Neural cell (in vitro differentiated cells): ENCODE measurements around the gene IL17B. TPM values are rescaled to one million over a fixed set of nuclear protein-coding genes. Genes with fewer than 3 reads are reported as not detected.

Experiments
- H2AFZ ChIP-seq: fragments of 200-600, 300-800 bp; sonication (generic), shearing (Covaris generic); 2 replicates; pipeline ENCODE4 v1.6.0; 2014; ENCODE audit warnings: low read depth, mild to moderate bottlenecking, antibody characterized with exemption, low read length, moderate library complexity
- H3F3A ChIP-seq: fragments of 200-600 bp; shearing (Covaris generic); 2 replicates; pipeline ENCODE4 v1.6.1; 2016; ENCODE audit warnings: mild to moderate bottlenecking, moderate library complexity, mixed read lengths, antibody characterized with exemption, low read length; ENCODE audit not compliant: insufficient read depth, poor library complexity, severe bottlenecking
- H3K27ac ChIP-seq: fragments of 200-600, 300-800 bp; sonication (generic), shearing (Covaris generic); 2 replicates; pipeline ENCODE4 v1.5.1; 2014; ENCODE audit warnings: mild to moderate bottlenecking, low read length, moderate library complexity
- H3K27me3 ChIP-seq: fragments of 300-800, 200-600 bp; sonication (generic), shearing (Covaris generic); 2 replicates; pipeline ENCODE4 v1.6.0; 2014; ENCODE audit warnings: mild to moderate bottlenecking, low read depth, low read length, moderate library complexity; ENCODE audit not compliant: insufficient read depth
- H3K36me3 ChIP-seq: fragments of 300-800, 200-600 bp; sonication (generic), shearing (Covaris generic); 2 replicates; pipeline ENCODE4 v1.5.1; 2014; ENCODE audit warnings: mild to moderate bottlenecking, antibody characterized with exemption, low read length, moderate library complexity; ENCODE audit not compliant: insufficient read depth
- H3K4me2 ChIP-seq: fragments of 300-800, 200-600 bp; sonication (generic), shearing (Covaris generic); 2 replicates; pipeline ENCODE4 v1.6.0; 2014; ENCODE audit warnings: mild to moderate bottlenecking, low read length
- H3K4me3 ChIP-seq: fragments of 300-800, 200-600 bp; sonication (generic), shearing (Covaris generic); 2 replicates; pipeline ENCODE4 v1.5.1; 2014; ENCODE audit warnings: mild to moderate bottlenecking, low read length, moderate library complexity
- H3K79me2 ChIP-seq: fragments of 200-600 bp; shearing (Covaris generic); replicated peaks from 2 replicates; pipeline ENCODE4 v1.6.0; 2014; ENCODE audit warnings: mild to moderate bottlenecking, low read length, moderate library complexity; ENCODE audit not compliant: insufficient read depth
- H3K9ac ChIP-seq: fragments of 300-800, 200-600 bp; sonication (generic), shearing (Covaris generic); 2 replicates; pipeline ENCODE4 v1.6.1; 2016; ENCODE audit warnings: mild to moderate bottlenecking, low read length, mixed read lengths
- H3K9me2 ChIP-seq: fragments of 200-600 bp; shearing (Covaris generic); 2 replicates; pipeline ENCODE4 v1.6.1; 2016; ENCODE audit warnings: mild to moderate bottlenecking, low read length, mixed read lengths; ENCODE audit not compliant: insufficient read depth
- H3K9me3 ChIP-seq: fragments of 200-600, 300-800 bp; sonication (generic), shearing (Covaris generic); 2 replicates; pipeline ENCODE4 v1.6.1; 2016; ENCODE audit warnings: mild to moderate bottlenecking, mixed run types, low read length, moderate library complexity, mixed read lengths
- H4K20me1 ChIP-seq: fragments of 200-600 bp; shearing (Covaris generic); 2 replicates; pipeline ENCODE4 v1.6.1; 2016; ENCODE audit warnings: mild to moderate bottlenecking, mixed run types; ENCODE audit not compliant: insufficient read depth
- CTCF ChIP-seq: fragments of 450-650 bp; IDR thresholded peaks from 2 replicates; pipeline ENCODE4 v1.5.1; 2014; ENCODE audit warnings: antibody characterized with exemption, mild to moderate bottlenecking, moderate library complexity; ENCODE audit not compliant: poor library complexity, severe bottlenecking
- EP300 ChIP-seq: fragments of 450-650 bp; conservative IDR thresholded peaks from 2 replicates; pipeline ENCODE4 v1.6.1; 2014; ENCODE audit warnings: antibody characterized with exemption, mild to moderate bottlenecking, moderate library complexity; ENCODE audit not compliant: poor library complexity, severe bottlenecking
- EZH2 ChIP-seq: fragments of 200-600, 300-800 bp; shearing (Covaris generic), sonication (generic); IDR thresholded peaks from 2 replicates; pipeline ENCODE4 v1.6.1; 2014; ENCODE audit warnings: antibody characterized with exemption, low read length, borderline replicate concordance, mild to moderate bottlenecking; ENCODE audit not compliant: insufficient read depth, poor library complexity, severe bottlenecking
- MXI1 ChIP-seq: fragments of 450-650 bp; conservative IDR thresholded peaks from 2 replicates; pipeline ENCODE4 v1.6.1; 2014; ENCODE audit warnings: antibody characterized with exemption, mild to moderate bottlenecking; ENCODE audit not compliant: poor library complexity, severe bottlenecking
- POLR2AphosphoS5 ChIP-seq: IDR thresholded peaks from 2 replicates; pipeline ENCODE4 v1.6.1; 2012
- RAD21 ChIP-seq: fragments of 450-650 bp; conservative IDR thresholded peaks from 2 replicates; pipeline ENCODE4 v1.6.1; 2014; ENCODE audit warnings: antibody characterized with exemption, mild to moderate bottlenecking, moderate library complexity
- REST ChIP-seq: IDR thresholded peaks from 2 replicates; pipeline ENCODE4 v1.6.1; 2012; ENCODE audit warnings: borderline replicate concordance
- SMC3 ChIP-seq: fragments of 450-650 bp; conservative IDR thresholded peaks from 2 replicates; pipeline ENCODE4 v1.6.1; 2014; ENCODE audit warnings: antibody characterized with exemption, mild to moderate bottlenecking, moderate library complexity; ENCODE audit not compliant: poor library complexity
- TAF1 ChIP-seq: IDR thresholded peaks from 2 replicates; pipeline ENCODE4 v1.6.1; 2012; ENCODE audit warnings: low read depth
- polyA plus RNA-seq: library from polyadenylated mRNA; depleted of rRNA; stranded (reverse); fragments of >200 nt; gene quantifications from 2 replicates; pipeline ENCODE4 v1.2.3, GENCODE V29; 2014

Gene IL17B
- polyA plus RNA-seq, 1 donor from 2014 or later = not detected

- H3F3A ChIP-seq = no peaks in the 10 kb centered on the region
- no peaks in the 10 kb centered on the region for H3K27me3 ChIP-seq
- H3K9me3 ChIP-seq = no peaks in the 10 kb centered on the region
- H3K9ac ChIP-seq = no peak overlapping the region
- no peaks in the 10 kb centered on the region for H3K79me2 ChIP-seq
- H3K9me2 ChIP-seq = no peaks in the 10 kb centered on the region
- TF ChIP-seq REST = no peak
- no peak for TF ChIP-seq CTCF
- no peak for TF ChIP-seq MXI1
- TF ChIP-seq RAD21 = no peak
- no peak for TF ChIP-seq TAF1
- TF ChIP-seq POLR2AphosphoS5 = no peak
- TF ChIP-seq SMC3 = no peak
- TF ChIP-seq EZH2 = no peak
- TF ChIP-seq EP300 = no peak
- no peak overlapping the region for H3K27ac ChIP-seq
- no peak overlapping the region for H3K4me2 ChIP-seq
- H3K4me3 ChIP-seq = no peak overlapping the region
- no peak overlapping the region for H2AFZ ChIP-seq
- H4K20me1 ChIP-seq = no peaks in the 10 kb centered on the region
- no peaks in the 10 kb centered on the region for H3K36me3 ChIP-seq
Measured at GRCh38 chr5:149419532-149419858, 40.4 kb upstream of the IL17B start.

- H3K4me2 ChIP-seq = no peak overlapping the region
- no peaks in the 10 kb centered on the region for H3K79me2 ChIP-seq
- no peaks in the 10 kb centered on the region for H3K9me2 ChIP-seq
- no peak overlapping the region for H3K27ac ChIP-seq
- H3K27me3 ChIP-seq = no peaks in the 10 kb centered on the region
- no peak overlapping the region for H3K9ac ChIP-seq
- H3K36me3 ChIP-seq = no peaks in the 10 kb centered on the region
- TF ChIP-seq EZH2 = no peak
- TF ChIP-seq EP300 = no peak
- TF ChIP-seq RAD21 = no peak
- no peak for TF ChIP-seq REST
- no peak overlapping the region for H2AFZ ChIP-seq
- H3K4me3 ChIP-seq = no peak overlapping the region
- H3K9me3 ChIP-seq = no peaks in the 10 kb centered on the region
- no peaks in the 10 kb centered on the region for H3F3A ChIP-seq
- no peaks in the 10 kb centered on the region for H4K20me1 ChIP-seq
Measured at GRCh38 chr5:149418910-149419531, 39.9 kb upstream of the IL17B start.
